Measurements from ENCODE around the gene ZMAT2. TPM values are rescaled to one million over a fixed set of nuclear protein-coding genes. Genes with fewer than 3 reads are reported as not detected.
A peak's percentile ranks its signal among the peaks of the same experiment; 100 is the strongest.

ZMAT2 gene
- total RNA-seq, 1 experiment from 2014 or later, result 55.3 TPM

DNA sequence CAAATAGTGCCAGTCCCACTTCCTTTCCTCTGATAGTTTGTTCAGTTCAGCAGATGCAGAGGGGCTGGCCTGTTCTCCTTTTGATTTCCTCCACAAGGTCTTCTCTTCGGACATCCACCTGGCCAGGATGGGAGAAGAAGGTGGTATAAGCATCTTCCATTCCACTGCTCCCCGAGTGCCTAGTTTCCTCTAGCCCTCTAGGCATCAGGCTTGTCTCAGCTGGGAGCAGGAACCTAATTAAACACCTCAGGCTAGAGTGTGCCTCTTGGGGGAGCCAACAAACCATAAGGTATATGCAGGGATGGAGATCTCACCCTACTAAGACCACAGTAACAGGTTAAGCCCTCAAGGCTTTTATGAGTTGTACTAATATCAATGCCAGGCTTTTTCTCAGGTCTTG, 26.0 kb upstream of the ZMAT2 start (continued):
- TF ChIP-seq, protein P1, sequence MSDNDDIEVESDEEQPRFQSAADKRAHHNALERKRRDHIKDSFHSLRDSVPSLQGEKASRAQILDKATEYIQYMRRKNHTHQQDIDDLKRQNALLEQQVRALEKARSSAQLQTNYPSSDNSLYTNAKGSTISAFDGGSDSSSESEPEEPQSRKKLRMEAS (IDR thresholded peaks at IDR 0.05), result no peak
- TF ChIP-seq ELF1 (IDR thresholded peaks at IDR 0.05; ENCODE audit: borderline replicate concordance, low read depth), result no peak
- no peak for TF ChIP-seq FOSL1 (IDR thresholded peaks at IDR 0.05; ENCODE audit: low read depth)

DNA sequence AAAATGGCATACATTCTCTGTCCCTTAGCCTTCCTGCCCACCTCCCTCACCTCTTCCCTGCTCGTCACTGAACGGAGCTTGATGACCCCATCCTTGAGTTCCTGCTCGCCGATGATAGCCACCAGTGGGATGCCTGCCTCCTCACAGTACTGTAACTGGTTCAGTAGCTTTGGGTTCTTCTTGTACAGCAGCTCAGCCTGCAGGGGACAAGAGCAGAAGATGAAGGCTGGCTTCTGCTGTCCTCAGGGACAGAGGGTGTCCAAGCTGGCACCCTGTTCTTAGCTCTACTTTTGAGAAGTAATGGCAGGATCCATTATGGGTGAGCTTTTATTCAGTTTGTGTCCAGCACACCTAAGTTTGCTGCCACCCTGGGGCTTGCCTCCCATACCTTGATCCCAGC, 25.6 kb upstream of the ZMAT2 start:
- Histone ChIP-seq H4K20me1 (ENCODE audit: insufficient read depth) (no peaks in the 10 kb centered on the region), H3K4me1 (ENCODE audit: control insufficient read depth in 1 of 2, insufficient read depth in 2 of 2, low read length in 2 of 2) (no peaks in the 10 kb centered on the region), H3K9ac (ENCODE audit: low read length) (no peak overlapping the region), H3K4me2 (ENCODE audit: low read length) (no peak overlapping the region), H2AFZ (ENCODE audit: low read depth, low read length, poor library complexity, severe bottlenecking) (no peak overlapping the region), H3K36me3 (ENCODE audit: control insufficient read depth in 1 of 2, insufficient read depth in 2 of 2, low read length in 2 of 2) (peaks cover 33 to 35% of the 10 kb centered on the region in 2 experiments; a peak in 3 of 4 replicates), H3K9me3 (ENCODE audit: control insufficient read depth in 1 of 2, insufficient read depth in 1 of 2, low read depth in 1 of 2, low read length in 2 of 2) (no peaks in the 10 kb centered on the region), H3K27ac (ENCODE audit: low read depth, low read length) (no peak overlapping the region), H3K4me3 (replicated peaks in 1 of 2; ENCODE audit: low read depth in 1 of 2, low read length in 2 of 2) (no peak overlapping the region), H3K79me2 (ENCODE audit: insufficient read depth, low read length) (no peaks in the 10 kb centered on the region), H3K9me2 (ENCODE audit: insufficient read depth) (no peaks in the 10 kb centered on the region), H3K27me3 (ENCODE audit: insufficient read depth, low read length) (no peaks in the 10 kb centered on the region)
- TF ChIP-seq, protein P2, sequence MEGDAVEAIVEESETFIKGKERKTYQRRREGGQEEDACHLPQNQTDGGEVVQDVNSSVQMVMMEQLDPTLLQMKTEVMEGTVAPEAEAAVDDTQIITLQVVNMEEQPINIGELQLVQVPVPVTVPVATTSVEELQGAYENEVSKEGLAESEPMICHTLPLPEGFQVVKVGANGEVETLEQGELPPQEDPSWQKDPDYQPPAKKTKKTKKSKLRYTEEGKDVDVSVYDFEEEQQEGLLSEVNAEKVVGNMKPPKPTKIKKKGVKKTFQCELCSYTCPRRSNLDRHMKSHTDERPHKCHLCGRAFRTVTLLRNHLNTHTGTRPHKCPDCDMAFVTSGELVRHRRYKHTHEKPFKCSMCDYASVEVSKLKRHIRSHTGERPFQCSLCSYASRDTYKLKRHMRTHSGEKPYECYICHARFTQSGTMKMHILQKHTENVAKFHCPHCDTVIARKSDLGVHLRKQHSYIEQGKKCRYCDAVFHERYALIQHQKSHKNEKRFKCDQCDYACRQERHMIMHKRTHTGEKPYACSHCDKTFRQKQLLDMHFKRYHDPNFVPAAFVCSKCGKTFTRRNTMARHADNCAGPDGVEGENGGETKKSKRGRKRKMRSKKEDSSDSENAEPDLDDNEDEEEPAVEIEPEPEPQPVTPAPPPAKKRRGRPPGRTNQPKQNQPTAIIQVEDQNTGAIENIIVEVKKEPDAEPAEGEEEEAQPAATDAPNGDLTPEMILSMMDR (IDR thresholded peaks at IDR 0.05 in 2 of 3, conservative IDR thresholded peaks at IDR 0.05 in 1 of 3; ENCODE audit: borderline replicate concordance in 1 of 3, insufficient read depth in 1 of 3, low read depth in 2 of 3, low read length in 2 of 3), result no peak
- TF ChIP-seq POLR2AphosphoS5 (IDR thresholded peaks at IDR 0.05; ENCODE audit: low read depth, low read length) (peak; percentile 33; the same call in 1 of the 2 replicates), EGR1 (IDR thresholded peaks at IDR 0.05; ENCODE audit: low read depth) (no peak)
- no TSS peak for BruUV-seq (replicated peaks)
- DNase-seq (ENCODE audit: low read depth, low spot score) (no peak), ATAC-seq (no peak)
- ChIA-PET CTCF (no interaction called here), RAD21 (ENCODE audit: low non-redundant PET in 1 of 2, low total read pairs in 2 of 2, uncharacterized antibody in 2 of 2, unreplicated experiment in 2 of 2) (no interaction called here), POLR2A (interaction anchor here (1.1 kb wide), 1 partner anchor 328 kb away, joined by 4 read pairs; the partner anchor contains the start of gene HBEGF)
- intact Hi-C loops (cut with micrococcal nuclease), result no loop called here
